GM23338 (cell line): ENCODE data around the gene SBF2. TPM values are rescaled to one million over a fixed set of nuclear protein-coding genes. Genes with fewer than 3 reads are reported as not detected.

Source experiments
- ATAC-seq: fragments of 200-7000 bp; cut with Tn5 transposase; 3 replicates; pipeline ENCODE4 v1.9.1; 2020
- DNase-seq: peaks from one replicate; pipeline ENCODE4 v3.0.0-alpha.2; 2015; ENCODE audit warnings: low spot score
- H2AFZ ChIP-seq: fragments of 200-600 bp; sonication (generic); 2 replicates; pipeline ENCODE4 v1.8.0; 2016; ENCODE audit warnings: antibody characterized with exemption, mild to moderate bottlenecking, moderate library complexity
- H3F3A ChIP-seq: fragments of 200-600 bp; sonication (generic); replicated peaks from 2 replicates; pipeline ENCODE4 v1.8.0; 2017; ENCODE audit warnings: antibody characterized with exemption, mixed run types, low read depth
- H3K27ac ChIP-seq: fragments of 200-600 bp; sonication (generic); 2 replicates; pipeline ENCODE4 v1.6.1; 2016; ENCODE audit warnings: low read depth
- H3K27me3 ChIP-seq: fragments of 200-600 bp; sonication (generic); 2 replicates; pipeline ENCODE4 v1.8.0; 2016; ENCODE audit warnings: mild to moderate bottlenecking, mixed run types, moderate library complexity; ENCODE audit not compliant: insufficient read depth
- H3K36me3 ChIP-seq: fragments of 200-600 bp; sonication (generic); 2 replicates; pipeline ENCODE4 v1.8.0; 2016; ENCODE audit warnings: mild to moderate bottlenecking; ENCODE audit not compliant: insufficient read depth
- H3K4me1 ChIP-seq: fragments of 200-600 bp; sonication (generic); 2 replicates; pipeline ENCODE4 v1.8.0; 2016; ENCODE audit warnings: mild to moderate bottlenecking, moderate library complexity; ENCODE audit not compliant: insufficient read depth
- H3K4me2 ChIP-seq: fragments of 200-600 bp; sonication (generic); 2 replicates; pipeline ENCODE4 v1.7.1; 2017; ENCODE audit warnings: mixed run types
- H3K4me3 ChIP-seq: fragments of 200-600 bp; sonication (generic); 2 replicates; pipeline ENCODE4 v1.6.1; 2016; ENCODE audit warnings: mixed run types
- H3K79me2 ChIP-seq: fragments of 200-600 bp; sonication (generic); replicated peaks from 2 replicates; pipeline ENCODE4 v1.8.0; 2017; ENCODE audit warnings: mild to moderate bottlenecking; ENCODE audit not compliant: insufficient read depth
- H3K9me2 ChIP-seq: fragments of 200-600 bp; sonication (generic); 2 replicates; pipeline ENCODE4 v1.8.0; 2017; ENCODE audit not compliant: insufficient read depth
- H4K20me1 ChIP-seq: fragments of 200-600 bp; sonication (generic); replicated peaks from 2 replicates; pipeline ENCODE4 v1.8.0; 2017; ENCODE audit warnings: mild to moderate bottlenecking; ENCODE audit not compliant: insufficient read depth
- H3K27ac Mint-ChIP-seq: 2 replicates; pipeline ENCODE4 v1.8.0; 2020; ENCODE audit warnings: inconsistent platforms, mild to moderate bottlenecking, moderate library complexity, mixed read lengths
- H3K27me3 Mint-ChIP-seq: 3 replicates; pipeline ENCODE4 v1.8.0; 2022; ENCODE audit warnings: low read depth, mild to moderate bottlenecking, moderate library complexity, mixed read lengths, inconsistent platforms; ENCODE audit not compliant: insufficient read depth, poor library complexity
- H3K36me3 Mint-ChIP-seq: 3 replicates; pipeline ENCODE4 v1.8.0; 2021; ENCODE audit warnings: low read depth, mild to moderate bottlenecking, inconsistent platforms, moderate library complexity, mixed read lengths
- H3K4me1 Mint-ChIP-seq: 3 replicates; pipeline ENCODE4 v1.8.0; 2020; ENCODE audit warnings: mild to moderate bottlenecking, inconsistent platforms, mixed read lengths
- H3K4me3 Mint-ChIP-seq: 3 replicates; pipeline ENCODE4 v1.8.0; 2021; ENCODE audit warnings: moderate library complexity, mild to moderate bottlenecking, inconsistent platforms, mixed read lengths
- H3K9me3 Mint-ChIP-seq: 3 replicates; pipeline ENCODE4 v1.8.0; 2020; ENCODE audit warnings: moderate library complexity, mild to moderate bottlenecking, inconsistent platforms, mixed read lengths
- CREB1 ChIP-seq: fragments of 250-450 bp; sonication (Bioruptor Pico); IDR thresholded peaks from 2 replicates; pipeline ENCODE4 v1.5.0; 2020; ENCODE audit warnings: low read depth, mild to moderate bottlenecking, moderate library complexity
- EZH2phosphoT487 ChIP-seq: fragments of 200-600 bp; sonication (generic); IDR thresholded peaks from one replicate; pipeline ENCODE4 v1.8.1; 2018; ENCODE audit warnings: antibody characterized with exemption; ENCODE audit not compliant: unreplicated experiment
- JUNB ChIP-seq: IDR thresholded peaks from one replicate; pipeline ENCODE4 v1.6.1; 2016; ENCODE audit warnings: antibody characterized with exemption; ENCODE audit not compliant: unreplicated experiment
- NANOG ChIP-seq: IDR thresholded peaks from 2 replicates; pipeline ENCODE4 v1.6.1; 2016; ENCODE audit warnings: antibody characterized with exemption, borderline replicate concordance
- POLR2AphosphoS5 ChIP-seq: IDR thresholded peaks from 2 replicates; pipeline ENCODE4 v1.6.1; 2016; ENCODE audit warnings: antibody characterized with exemption, low read depth
- STAT1 ChIP-seq: IDR thresholded peaks from one replicate; pipeline ENCODE4 v1.6.1; 2016; ENCODE audit warnings: antibody characterized with exemption; ENCODE audit not compliant: unreplicated experiment
- ZNF114 ChIP-seq: fragments of 250-450 bp; sonication (Bioruptor Pico); IDR thresholded peaks from 2 replicates; pipeline ENCODE4 v1.5.0; 2020; ENCODE audit warnings: mild to moderate bottlenecking, moderate library complexity
- ZNF462 ChIP-seq: fragments of 250-450 bp; sonication (Bioruptor Pico); IDR thresholded peaks from 2 replicates; pipeline ENCODE4 v1.5.0; 2020; ENCODE audit warnings: mild to moderate bottlenecking, moderate library complexity
- polyA plus RNA-seq: library from polyadenylated mRNA; unstranded; fragments of >200 nt; fragmentation: Nextera tagmentation; extraction: Ambion mirVana; gene quantifications from 2 replicates; pipeline ENCODE4 v1.2.1, GENCODE V29; 2016
- total RNA-seq: library from RNA; depleted of rRNA; stranded (reverse); fragments of >200 nt; shearing (Covaris generic); gene quantifications from 2 replicates; pipeline ENCODE4 v1.2.3, GENCODE V29; 2014
- TF ChIP-seq, protein P1 (sequence below): IDR thresholded peaks from 2 replicates; pipeline ENCODE4 v1.6.1; 2016; ENCODE audit warnings: antibody characterized with exemption
- TF ChIP-seq, protein P2 (sequence below): IDR thresholded peaks from one replicate; pipeline ENCODE4 v1.6.1; 2018; ENCODE audit warnings: antibody characterized with exemption; ENCODE audit not compliant: unreplicated experiment

The SBF2 gene
- total and polyA plus RNA-seq, 2 experiments from 2014 or later: 25.6 to 53.5 TPM

- TF ChIP-seq ZNF462 (CRISPR knock-in tag) (no peak), EZH2phosphoT487 (no peak), POLR2AphosphoS5 (no peak)
- TF ChIP-seq, protein P1, sequence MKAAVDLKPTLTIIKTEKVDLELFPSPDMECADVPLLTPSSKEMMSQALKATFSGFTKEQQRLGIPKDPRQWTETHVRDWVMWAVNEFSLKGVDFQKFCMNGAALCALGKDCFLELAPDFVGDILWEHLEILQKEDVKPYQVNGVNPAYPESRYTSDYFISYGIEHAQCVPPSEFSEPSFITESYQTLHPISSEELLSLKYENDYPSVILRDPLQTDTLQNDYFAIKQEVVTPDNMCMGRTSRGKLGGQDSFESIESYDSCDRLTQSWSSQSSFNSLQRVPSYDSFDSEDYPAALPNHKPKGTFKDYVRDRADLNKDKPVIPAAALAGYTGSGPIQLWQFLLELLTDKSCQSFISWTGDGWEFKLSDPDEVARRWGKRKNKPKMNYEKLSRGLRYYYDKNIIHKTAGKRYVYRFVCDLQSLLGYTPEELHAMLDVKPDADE: no peak
Observed at GRCh38 chr11:10075141-10075540, 218.9 kb downstream of the SBF2 start (continued).

- peaks cover 18% of the 10 kb centered on the region; the same call in 2 of the 3 replicates for H3K36me3 Mint-ChIP-seq
- Histone ChIP-seq H3K27ac (no peak overlapping the region), H3K4me2 (no peak overlapping the region), H4K20me1 (no peaks in the 10 kb centered on the region), H3K79me2 (peaks cover 3% of the 10 kb centered on the region; the same call in 1 of the 2 replicates), H3K9me2 (no peaks in the 10 kb centered on the region), H3K4me3 (no peak overlapping the region), H3K27me3 (no peaks in the 10 kb centered on the region), H3K4me1 (peaks cover 6% of the 10 kb centered on the region), H3K36me3 (no peaks in the 10 kb centered on the region), H3F3A (no peaks in the 10 kb centered on the region), H2AFZ (no peak overlapping the region)
- H3K9me3 Mint-ChIP-seq: peaks cover 15% of the 10 kb centered on the region; the same call in 2 of the 3 replicates
- ATAC-seq: no peak
- no peak for DNase-seq
- no peak overlapping the region for H3K4me3 Mint-ChIP-seq
- H3K27me3 Mint-ChIP-seq: peaks cover 5% of the 10 kb centered on the region
- no peak overlapping the region for H3K27ac Mint-ChIP-seq
- peaks cover 18% of the 10 kb centered on the region for H3K4me1 Mint-ChIP-seq
- no peak for TF ChIP-seq NANOG
- TF ChIP-seq, protein P1: no peak
- TF ChIP-seq ZNF114 (CRISPR knock-in tag): no peak
- TF ChIP-seq, protein P2, sequence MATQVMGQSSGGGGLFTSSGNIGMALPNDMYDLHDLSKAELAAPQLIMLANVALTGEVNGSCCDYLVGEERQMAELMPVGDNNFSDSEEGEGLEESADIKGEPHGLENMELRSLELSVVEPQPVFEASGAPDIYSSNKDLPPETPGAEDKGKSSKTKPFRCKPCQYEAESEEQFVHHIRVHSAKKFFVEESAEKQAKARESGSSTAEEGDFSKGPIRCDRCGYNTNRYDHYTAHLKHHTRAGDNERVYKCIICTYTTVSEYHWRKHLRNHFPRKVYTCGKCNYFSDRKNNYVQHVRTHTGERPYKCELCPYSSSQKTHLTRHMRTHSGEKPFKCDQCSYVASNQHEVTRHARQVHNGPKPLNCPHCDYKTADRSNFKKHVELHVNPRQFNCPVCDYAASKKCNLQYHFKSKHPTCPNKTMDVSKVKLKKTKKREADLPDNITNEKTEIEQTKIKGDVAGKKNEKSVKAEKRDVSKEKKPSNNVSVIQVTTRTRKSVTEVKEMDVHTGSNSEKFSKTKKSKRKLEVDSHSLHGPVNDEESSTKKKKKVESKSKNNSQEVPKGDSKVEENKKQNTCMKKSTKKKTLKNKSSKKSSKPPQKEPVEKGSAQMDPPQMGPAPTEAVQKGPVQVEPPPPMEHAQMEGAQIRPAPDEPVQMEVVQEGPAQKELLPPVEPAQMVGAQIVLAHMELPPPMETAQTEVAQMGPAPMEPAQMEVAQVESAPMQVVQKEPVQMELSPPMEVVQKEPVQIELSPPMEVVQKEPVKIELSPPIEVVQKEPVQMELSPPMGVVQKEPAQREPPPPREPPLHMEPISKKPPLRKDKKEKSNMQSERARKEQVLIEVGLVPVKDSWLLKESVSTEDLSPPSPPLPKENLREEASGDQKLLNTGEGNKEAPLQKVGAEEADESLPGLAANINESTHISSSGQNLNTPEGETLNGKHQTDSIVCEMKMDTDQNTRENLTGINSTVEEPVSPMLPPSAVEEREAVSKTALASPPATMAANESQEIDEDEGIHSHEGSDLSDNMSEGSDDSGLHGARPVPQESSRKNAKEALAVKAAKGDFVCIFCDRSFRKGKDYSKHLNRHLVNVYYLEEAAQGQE: no peak
- no peak for TF ChIP-seq STAT1
- TF ChIP-seq EZH2phosphoT487: no peak
- TF ChIP-seq CREB1 (CRISPR knock-in tag): no peak
- TF ChIP-seq JUNB: no peak
Observed at GRCh38 chr11:10072841-10073240, 221.2 kb downstream of the SBF2 start.
